IMR-90 (cell line): ENCODE data around the gene GADL1.

Experiments
- CTCF ChIP-seq: conservative IDR thresholded peaks from 2 replicates; pipeline ENCODE4 v1.5.1; 2012; ENCODE audit warnings: mild to moderate bottlenecking, low read depth, low read length, improper control_type of control experiment
- ELK1 ChIP-seq: fragments of 150-350 bp; IDR thresholded peaks from 2 replicates; pipeline ENCODE4 v1.6.1; 2016; ENCODE audit warnings: low read depth, mild to moderate bottlenecking, low read length, moderate library complexity, borderline replicate concordance
- MAFK ChIP-seq: IDR thresholded peaks from 2 replicates; pipeline ENCODE4 v1.6.1; 2012; ENCODE audit warnings: low read depth, low read length, improper control_type of control experiment
- MAZ ChIP-seq: IDR thresholded peaks from 2 replicates; pipeline ENCODE4 v1.6.1; 2012; ENCODE audit warnings: low read depth, mild to moderate bottlenecking, low read length, improper control_type of control experiment, moderate library complexity, borderline replicate concordance
- POLR2A ChIP-seq: IDR thresholded peaks from 2 replicates; pipeline ENCODE4 v1.6.1; 2012; ENCODE audit warnings: mild to moderate bottlenecking, low read depth, low read length
- RAD21 ChIP-seq: IDR thresholded peaks from 2 replicates; pipeline ENCODE4 v1.6.1; 2012; ENCODE audit warnings: low read length, improper control_type of control experiment
- RCOR1 ChIP-seq: IDR thresholded peaks from 2 replicates; pipeline ENCODE4 v1.6.1; 2012; ENCODE audit warnings: mild to moderate bottlenecking, low read length, improper control_type of control experiment; ENCODE audit not compliant: insufficient replicate concordance
- USF2 ChIP-seq: fragments of 150-350 bp; IDR thresholded peaks from 2 replicates; pipeline ENCODE4 v1.6.1; 2017; ENCODE audit warnings: mild to moderate bottlenecking, antibody characterized with exemption, low read length, low read depth

GRCh38 chr3:30852833-30853232 lies 41.6 kb downstream of the GADL1 start:
- TF ChIP-seq CTCF (no peak), RCOR1 (no peak), ELK1 (no peak), MAFK (no peak), USF2 (no peak), POLR2A (no peak), MAZ (no peak), RAD21 (no peak)
